GM12801 (cell line): Measurements from ENCODE around the gene BRD7.

Experiments
- TF ChIP-seq, protein P1 (sequence below): IDR thresholded peaks from one replicate; pipeline ENCODE4 v1.5.1; 2011; ENCODE audit warnings: control low read depth; ENCODE audit not compliant: insufficient read length; ENCODE audit errors: extremely low read depth

BRD7 gene

DNA sequence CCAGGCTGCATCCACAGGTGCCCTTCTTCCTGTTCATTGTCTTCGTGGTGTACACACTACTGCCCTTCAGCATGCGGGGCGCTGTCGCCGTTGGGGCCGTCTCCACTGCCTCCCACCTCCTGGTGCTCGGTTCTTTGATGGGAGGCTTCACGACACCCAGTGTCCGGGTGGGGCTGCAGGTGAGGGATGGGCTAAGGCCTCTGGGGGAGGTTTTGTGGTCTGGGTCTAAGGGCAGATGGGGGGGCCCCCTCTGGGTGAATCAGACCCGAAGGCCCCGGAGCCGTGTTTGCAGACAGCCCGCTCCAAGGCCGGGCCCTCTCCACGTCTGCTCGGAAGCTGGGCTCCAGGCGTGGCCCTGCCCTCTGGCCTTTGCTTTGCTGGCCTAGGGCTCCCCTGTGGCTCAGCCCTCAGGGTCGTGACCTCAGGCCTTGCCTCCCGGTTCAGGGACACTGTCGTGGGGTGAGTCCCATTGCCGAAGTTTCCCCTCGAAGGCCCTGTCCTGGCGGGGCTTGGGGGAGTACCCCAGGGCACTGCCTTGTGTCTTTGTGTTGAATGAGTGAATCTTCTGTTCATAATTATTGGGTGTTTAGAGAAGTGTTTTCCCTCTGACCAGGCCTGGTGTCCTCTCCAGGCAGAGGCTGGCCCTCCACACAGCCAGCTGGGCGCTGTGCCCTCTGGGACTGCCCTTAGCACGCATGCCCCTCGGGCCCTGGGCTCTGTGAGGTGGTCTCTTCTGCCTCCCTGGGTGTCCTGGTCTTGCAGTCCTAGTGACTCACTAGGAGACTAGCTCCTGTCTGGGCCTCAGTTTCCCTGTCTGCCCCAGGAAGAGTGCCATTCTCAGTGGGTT lies 76.8 kb downstream of the BRD7 start:
- TF ChIP-seq, protein P1, sequence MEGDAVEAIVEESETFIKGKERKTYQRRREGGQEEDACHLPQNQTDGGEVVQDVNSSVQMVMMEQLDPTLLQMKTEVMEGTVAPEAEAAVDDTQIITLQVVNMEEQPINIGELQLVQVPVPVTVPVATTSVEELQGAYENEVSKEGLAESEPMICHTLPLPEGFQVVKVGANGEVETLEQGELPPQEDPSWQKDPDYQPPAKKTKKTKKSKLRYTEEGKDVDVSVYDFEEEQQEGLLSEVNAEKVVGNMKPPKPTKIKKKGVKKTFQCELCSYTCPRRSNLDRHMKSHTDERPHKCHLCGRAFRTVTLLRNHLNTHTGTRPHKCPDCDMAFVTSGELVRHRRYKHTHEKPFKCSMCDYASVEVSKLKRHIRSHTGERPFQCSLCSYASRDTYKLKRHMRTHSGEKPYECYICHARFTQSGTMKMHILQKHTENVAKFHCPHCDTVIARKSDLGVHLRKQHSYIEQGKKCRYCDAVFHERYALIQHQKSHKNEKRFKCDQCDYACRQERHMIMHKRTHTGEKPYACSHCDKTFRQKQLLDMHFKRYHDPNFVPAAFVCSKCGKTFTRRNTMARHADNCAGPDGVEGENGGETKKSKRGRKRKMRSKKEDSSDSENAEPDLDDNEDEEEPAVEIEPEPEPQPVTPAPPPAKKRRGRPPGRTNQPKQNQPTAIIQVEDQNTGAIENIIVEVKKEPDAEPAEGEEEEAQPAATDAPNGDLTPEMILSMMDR, result no peak

GRCh38 chr16:50290856-50291255 lies 77.9 kb downstream of the BRD7 start:
- TF ChIP-seq, protein P1, result no peak

DNA sequence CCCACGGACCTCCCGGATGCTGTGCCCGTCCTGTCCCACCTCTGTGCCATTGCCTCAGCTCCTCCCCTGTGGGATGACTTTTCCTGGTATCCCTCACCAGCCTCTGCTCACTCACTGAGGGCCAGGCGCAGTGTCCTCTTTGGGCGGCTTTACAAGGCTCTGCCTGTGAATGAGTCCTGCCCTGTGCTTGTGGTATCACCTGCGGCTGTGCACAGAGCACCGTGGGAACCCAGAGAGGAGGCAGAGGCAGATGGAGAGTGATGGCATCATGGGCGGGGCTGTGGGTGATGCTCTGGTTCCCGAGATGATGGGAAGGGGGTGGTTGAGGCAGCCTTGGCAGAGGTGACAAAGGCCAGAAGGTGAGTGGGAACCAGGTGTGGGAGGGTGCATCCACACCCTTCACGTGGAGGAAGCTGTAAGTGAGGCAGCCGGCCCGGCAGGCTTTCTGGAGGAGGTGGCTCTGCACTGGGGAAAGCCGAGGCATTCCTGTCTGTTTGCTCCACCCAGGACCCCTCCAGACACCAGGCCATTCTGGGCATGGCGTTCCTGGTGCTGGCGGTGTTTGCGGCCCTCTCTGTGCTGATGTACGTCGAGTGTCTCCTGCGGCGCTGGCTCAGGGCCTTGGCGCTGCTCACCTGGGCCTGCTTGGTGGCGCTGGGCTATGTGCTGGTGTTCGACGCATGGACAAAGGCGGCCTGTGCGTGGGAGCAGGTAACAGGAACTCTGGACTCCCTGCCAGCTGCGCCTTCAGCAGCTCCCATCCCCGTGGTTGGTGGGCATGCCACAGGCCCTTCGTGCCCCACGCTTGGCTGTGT lies 78.6 kb downstream of the BRD7 start:
- TF ChIP-seq, protein P1, result no peak

DNA sequence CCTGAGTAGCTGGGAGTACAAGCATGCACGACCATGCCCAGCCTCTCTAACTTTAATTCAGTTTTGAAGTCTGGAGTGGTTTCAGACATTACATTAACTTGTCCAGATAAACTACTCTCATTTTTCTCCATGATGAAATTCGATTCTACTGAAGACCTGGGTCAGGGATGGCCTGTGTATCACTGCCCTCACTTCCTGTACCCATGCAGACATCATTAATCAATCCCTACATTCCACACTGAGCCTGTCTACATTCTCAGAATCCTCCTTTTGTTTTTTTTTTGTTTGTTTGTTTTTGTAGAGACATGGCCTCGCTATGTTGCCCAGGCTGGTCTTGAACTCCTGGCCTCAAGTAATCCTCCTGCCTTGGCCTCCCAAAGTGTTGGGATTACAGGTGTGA lies 79.9 kb downstream of the BRD7 start:
- TF ChIP-seq, protein P1, result no peak

- TF ChIP-seq, protein P1, result no peak
Observed at GRCh38 chr16:50288026-50288425, 80.8 kb downstream of the BRD7 start.

- TF ChIP-seq, protein P1, result no peak
Observed at GRCh38 chr16:50286681-50287080, 82.1 kb downstream of the BRD7 start.

DNA sequence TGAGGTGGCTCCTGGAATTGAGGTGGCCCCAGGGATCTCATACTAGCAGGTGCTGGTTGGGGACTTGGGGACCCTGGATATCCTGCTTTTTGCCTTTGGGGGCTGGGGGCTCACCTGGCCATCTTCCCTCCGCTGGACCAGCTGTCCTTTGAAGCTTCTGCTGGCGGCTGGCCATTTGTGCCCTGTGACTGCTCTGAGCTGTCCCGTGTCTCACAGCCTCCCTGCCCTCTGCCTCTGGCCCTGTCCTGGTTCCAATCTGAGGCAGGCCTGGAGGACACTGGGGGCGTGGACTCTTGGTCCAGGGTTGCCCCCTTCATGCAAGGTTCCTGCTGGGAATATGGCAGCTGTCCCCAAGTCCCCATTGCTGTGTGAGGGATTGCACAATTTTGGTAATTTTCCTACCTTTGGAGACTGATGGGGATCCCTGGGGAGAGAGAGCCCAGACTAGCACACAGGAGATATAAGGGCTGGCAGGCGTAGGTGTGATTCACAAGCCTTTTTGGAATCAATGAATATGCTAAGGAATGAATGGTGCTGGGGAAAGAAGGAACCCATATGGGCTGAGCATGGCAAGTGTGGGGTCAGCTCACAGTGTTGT lies 83.3 kb downstream of the BRD7 start:
- TF ChIP-seq, protein P1, result no peak
